Type B pancreatic cell (in vitro differentiated cells): ENCODE results near the gene GDI1. TPM values are rescaled to one million over a fixed set of nuclear protein-coding genes. Genes with fewer than 3 reads are reported as not detected.

Experiments
- DNase-seq: peaks from one replicate; pipeline ENCODE4 v3.0.0; 2021; ENCODE audit warnings: mixed read lengths; ENCODE audit not compliant: unreplicated experiment; ENCODE audit errors: extremely low spot score
- H3K27ac Mint-ChIP-seq: 2 replicates; pipeline ENCODE4 v1.8.0; 2021; ENCODE audit warnings: mild to moderate bottlenecking, mixed read lengths
- H3K27me3 Mint-ChIP-seq: 2 replicates; pipeline ENCODE4 v1.8.0; 2021; ENCODE audit warnings: mixed read lengths
- H3K36me3 Mint-ChIP-seq: 2 replicates; pipeline ENCODE4 v1.8.0; 2021; ENCODE audit warnings: mixed read lengths
- H3K4me1 Mint-ChIP-seq: one replicate; pipeline ENCODE4 v1.8.0; 2021; ENCODE audit warnings: mixed read lengths; ENCODE audit not compliant: unreplicated experiment
- H3K4me3 Mint-ChIP-seq: 2 replicates; pipeline ENCODE4 v1.8.0; 2021; ENCODE audit warnings: mild to moderate bottlenecking, mixed read lengths
- H3K9me3 Mint-ChIP-seq: 2 replicates; pipeline ENCODE4 v1.8.0; 2021; ENCODE audit warnings: mixed read lengths
- total RNA-seq: library from RNA; stranded (reverse); gene quantifications from 2 replicates; pipeline ENCODE4 v1.2.1, GENCODE V29; 2021; ENCODE audit warnings: low replicate concordance
- TF ChIP-seq, protein P1 (sequence below): fragments of 200-600 bp; sonication (generic); conservative IDR thresholded peaks from 2 replicates; pipeline ENCODE4 v1.5.0; 2021; ENCODE audit warnings: antibody characterized with exemption, mild to moderate bottlenecking

GDI1 gene
- total RNA-seq, 1 donor from 2014 or later = 159 TPM

DNA sequence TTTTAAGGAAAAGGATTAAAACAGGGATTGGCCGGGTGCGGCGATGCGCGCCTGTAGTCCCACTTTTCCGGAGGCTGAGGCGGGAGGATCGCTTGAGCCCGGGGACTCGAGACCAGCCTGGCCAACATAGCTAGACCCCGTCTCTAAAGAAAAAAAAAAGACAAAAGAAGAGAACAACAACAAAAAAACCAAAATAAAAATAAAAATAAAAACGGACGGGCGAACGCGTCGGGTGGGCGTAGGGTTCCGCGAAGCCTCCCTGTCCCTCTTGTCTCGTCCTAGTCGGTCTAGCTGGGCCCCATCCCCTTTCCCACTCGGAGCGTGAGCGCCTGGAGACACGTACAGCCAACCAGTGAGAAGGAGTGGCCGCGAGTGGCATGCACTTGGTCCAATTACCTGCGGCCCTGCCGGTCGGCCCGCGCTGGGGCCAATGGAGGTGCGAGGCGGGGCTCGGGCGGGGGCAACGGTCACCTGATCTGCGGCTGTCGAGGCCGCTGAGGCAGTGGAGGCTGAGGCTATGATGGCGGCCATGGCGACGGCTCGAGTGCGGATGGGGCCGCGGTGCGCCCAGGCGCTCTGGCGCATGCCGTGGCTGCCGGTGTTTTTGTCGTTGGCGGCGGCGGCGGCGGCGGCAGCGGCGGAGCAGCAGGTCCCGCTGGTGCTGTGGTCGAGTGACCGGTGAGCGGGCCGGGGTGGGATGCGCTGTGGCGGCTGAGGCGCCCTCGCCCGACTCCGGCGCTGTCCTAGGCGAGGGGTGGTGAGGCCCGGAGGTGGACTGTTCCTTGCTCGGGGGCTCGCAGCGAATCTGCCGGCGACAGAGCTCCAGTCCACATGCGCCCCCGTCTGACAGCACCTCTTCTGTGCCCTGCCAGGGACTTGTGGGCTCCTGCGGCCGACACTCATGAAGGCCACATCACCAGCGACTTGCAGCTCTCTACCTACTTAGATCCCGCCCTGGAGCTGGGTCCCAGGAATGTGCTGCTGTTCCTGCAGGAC is 8.5 kb upstream of the GDI1 start, which contains the start of gene ATP6AP1:
Gene ATP6AP1, plus strand, starts transcription at position 502 of the 996 bp plus-strand sequence. Its CDS starts 16 bp downstream, at position 518.
- Mint-ChIP-seq H3K27ac (peak within 1 kb of the TSS; percentile 62), H3K27me3 (no peaks in the 10 kb centered on the region)

DNA sequence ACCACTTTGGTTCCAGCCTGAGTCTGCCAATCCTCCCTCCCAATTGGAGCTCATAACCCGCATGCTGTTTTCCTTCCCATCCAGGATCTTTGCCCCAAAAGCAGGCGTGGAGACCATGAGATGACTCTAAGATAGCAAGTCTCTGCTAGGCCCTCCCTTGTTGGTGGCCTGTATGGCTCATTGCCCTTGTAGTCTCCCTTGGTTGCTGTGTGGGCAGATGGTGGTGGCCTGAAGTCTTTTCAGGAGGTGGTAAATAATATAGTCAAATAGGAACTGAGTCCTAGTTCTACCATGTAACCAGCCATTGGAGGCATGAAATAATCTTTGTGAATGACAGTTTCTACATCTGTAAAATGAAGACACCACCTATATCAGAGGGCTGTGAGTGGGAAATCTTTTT is 7.2 kb upstream of the GDI1 start:
- H3K4me1 Mint-ChIP-seq = no peaks in the 10 kb centered on the region
- peak overlapping the region; percentile 62 for H3K27ac Mint-ChIP-seq
- H3K9me3 Mint-ChIP-seq = no peaks in the 10 kb centered on the region
- H3K4me3 Mint-ChIP-seq = peak overlapping the region; percentile 86
- no peaks in the 10 kb centered on the region for H3K27me3 Mint-ChIP-seq
- DNase-seq = no peak
- TF ChIP-seq, protein P1, sequence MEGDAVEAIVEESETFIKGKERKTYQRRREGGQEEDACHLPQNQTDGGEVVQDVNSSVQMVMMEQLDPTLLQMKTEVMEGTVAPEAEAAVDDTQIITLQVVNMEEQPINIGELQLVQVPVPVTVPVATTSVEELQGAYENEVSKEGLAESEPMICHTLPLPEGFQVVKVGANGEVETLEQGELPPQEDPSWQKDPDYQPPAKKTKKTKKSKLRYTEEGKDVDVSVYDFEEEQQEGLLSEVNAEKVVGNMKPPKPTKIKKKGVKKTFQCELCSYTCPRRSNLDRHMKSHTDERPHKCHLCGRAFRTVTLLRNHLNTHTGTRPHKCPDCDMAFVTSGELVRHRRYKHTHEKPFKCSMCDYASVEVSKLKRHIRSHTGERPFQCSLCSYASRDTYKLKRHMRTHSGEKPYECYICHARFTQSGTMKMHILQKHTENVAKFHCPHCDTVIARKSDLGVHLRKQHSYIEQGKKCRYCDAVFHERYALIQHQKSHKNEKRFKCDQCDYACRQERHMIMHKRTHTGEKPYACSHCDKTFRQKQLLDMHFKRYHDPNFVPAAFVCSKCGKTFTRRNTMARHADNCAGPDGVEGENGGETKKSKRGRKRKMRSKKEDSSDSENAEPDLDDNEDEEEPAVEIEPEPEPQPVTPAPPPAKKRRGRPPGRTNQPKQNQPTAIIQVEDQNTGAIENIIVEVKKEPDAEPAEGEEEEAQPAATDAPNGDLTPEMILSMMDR = no peak
- peaks cover 6% of the 10 kb centered on the region for H3K36me3 Mint-ChIP-seq

More for the DNA sequence above, 8.5 kb upstream of the GDI1 start, which contains the start of gene ATP6AP1:
- H3K4me1 Mint-ChIP-seq = no peaks in the 10 kb centered on the region
- DNase-seq = peak; percentile 92
- H3K36me3 Mint-ChIP-seq = peaks cover 6% of the 10 kb centered on the region
- H3K9me3 Mint-ChIP-seq = no peaks in the 10 kb centered on the region
- peak within 1 kb of the TSS; percentile 86 for H3K4me3 Mint-ChIP-seq
- TF ChIP-seq, protein P1 = no peak

DNA sequence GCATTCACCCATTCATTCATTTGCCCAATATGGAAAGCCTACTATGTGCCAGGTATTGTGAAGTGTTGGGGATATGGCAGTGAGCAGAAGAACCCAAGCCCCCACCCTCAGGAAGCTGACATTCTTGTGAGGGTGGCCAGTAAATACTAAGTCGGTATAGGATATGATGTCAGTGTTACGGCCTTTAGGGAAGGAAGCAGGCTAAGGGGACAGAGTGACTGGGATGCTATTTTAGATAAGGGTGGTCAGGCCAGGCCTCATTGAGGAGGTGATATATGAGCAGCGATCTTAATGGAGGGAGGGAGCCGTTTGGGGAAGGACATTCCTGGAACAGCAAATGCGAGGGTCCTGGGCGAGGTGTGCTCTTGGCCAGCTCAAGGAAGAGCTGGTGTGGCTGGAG is 6.5 kb upstream of the GDI1 start:
- TF ChIP-seq, protein P1 = no peak
- Mint-ChIP-seq H3K4me3 (peak overlapping the region; percentile 81), H3K27me3 (no peaks in the 10 kb centered on the region), H3K9me3 (no peaks in the 10 kb centered on the region), H3K27ac (peak overlapping the region; percentile 78), H3K36me3 (peaks cover 6% of the 10 kb centered on the region), H3K4me1 (no peaks in the 10 kb centered on the region)
- no peak for DNase-seq

DNA sequence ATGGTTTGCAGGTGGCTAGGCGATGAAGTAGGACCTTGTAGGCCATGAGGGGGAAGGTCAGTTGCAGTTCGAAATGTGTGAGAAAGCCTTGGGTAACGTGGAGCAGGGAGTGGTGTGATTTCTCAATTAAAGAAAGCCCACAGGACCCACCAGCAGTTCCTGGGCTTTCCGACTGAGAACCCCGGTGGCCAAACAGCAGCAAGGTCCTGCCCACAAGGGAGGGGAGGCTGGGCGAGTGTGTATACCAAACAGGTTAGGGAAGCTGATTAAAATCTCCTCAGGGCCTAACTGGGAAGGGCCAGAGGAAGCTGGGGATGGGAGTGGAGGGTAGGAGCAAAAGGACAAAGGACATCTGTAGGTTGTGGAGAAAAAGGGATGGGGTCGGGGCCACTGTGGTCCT is 6.0 kb upstream of the GDI1 start:
- no peaks in the 10 kb centered on the region for H3K27me3 Mint-ChIP-seq
- H3K4me3 Mint-ChIP-seq = peak overlapping the region; percentile 81
- TF ChIP-seq, protein P1 = no peak
- H3K4me1 Mint-ChIP-seq = peaks cover 2% of the 10 kb centered on the region
- peaks cover 6% of the 10 kb centered on the region for H3K36me3 Mint-ChIP-seq
- no peaks in the 10 kb centered on the region for H3K9me3 Mint-ChIP-seq
- no peak for DNase-seq
- H3K27ac Mint-ChIP-seq = peak overlapping the region; percentile 78

DNA sequence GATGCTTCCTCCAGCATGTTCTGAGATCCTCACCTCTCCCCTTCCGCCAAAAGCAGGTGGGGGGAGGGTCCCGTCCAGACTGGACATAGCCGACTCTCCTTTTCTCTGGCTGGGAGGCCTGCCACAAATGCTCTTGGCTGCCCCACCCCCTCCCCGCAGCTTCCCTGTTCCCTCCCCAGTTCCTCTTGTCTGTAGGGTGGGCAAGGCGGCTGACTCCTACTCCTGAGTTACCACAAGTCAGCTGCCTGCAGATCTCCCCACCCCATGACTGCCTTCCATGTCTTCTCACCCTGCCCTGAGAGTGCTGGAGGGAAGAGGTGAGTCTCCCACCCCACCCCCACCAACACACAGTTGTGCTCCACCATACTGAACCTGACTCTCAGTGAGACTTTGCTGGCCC is 5.6 kb upstream of the GDI1 start:
- Mint-ChIP-seq H3K27ac (no peak overlapping the region), H3K27me3 (no peaks in the 10 kb centered on the region), H3K4me3 (no peak overlapping the region), H3K9me3 (no peaks in the 10 kb centered on the region), H3K36me3 (peaks cover 6% of the 10 kb centered on the region), H3K4me1 (peaks cover 6% of the 10 kb centered on the region)
- TF ChIP-seq, protein P1 = no peak
- no peak for DNase-seq
